Activated T-cell treated with anti-CD3 and anti-CD28 coated beads, Interleukin-2, amount 50 U/mL, for 48 hours (primary cell): ENCODE data around the gene NLRP9.

Experiments used
- DNase-seq, 2 experiments: peaks; one replicate each; pipeline ENCODE4 v3.0.0-alpha.2; 2020

Gene NLRP9

GRCh38 chr19:55672418-55672817 lies 65.8 kb downstream of the NLRP9 start:
- no peak for DNase-seq

DNA sequence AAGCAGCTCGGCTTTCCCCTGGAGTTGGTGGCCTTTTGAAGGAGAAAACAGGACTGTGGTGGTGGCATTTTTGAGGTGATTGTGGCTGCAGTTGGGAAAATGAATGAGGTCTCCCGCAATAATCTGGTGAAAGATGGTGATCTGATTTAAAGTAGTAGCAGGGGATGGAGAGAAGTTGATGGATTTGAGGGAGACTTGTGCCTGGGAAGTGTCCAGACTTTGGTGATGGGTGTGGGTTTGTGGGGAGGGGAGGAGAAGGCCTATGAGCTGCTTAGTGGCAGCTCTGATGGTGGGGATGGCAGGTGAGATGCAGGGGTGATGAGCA lies 67.2 kb downstream of the NLRP9 start:
- no peak for DNase-seq

DNA sequence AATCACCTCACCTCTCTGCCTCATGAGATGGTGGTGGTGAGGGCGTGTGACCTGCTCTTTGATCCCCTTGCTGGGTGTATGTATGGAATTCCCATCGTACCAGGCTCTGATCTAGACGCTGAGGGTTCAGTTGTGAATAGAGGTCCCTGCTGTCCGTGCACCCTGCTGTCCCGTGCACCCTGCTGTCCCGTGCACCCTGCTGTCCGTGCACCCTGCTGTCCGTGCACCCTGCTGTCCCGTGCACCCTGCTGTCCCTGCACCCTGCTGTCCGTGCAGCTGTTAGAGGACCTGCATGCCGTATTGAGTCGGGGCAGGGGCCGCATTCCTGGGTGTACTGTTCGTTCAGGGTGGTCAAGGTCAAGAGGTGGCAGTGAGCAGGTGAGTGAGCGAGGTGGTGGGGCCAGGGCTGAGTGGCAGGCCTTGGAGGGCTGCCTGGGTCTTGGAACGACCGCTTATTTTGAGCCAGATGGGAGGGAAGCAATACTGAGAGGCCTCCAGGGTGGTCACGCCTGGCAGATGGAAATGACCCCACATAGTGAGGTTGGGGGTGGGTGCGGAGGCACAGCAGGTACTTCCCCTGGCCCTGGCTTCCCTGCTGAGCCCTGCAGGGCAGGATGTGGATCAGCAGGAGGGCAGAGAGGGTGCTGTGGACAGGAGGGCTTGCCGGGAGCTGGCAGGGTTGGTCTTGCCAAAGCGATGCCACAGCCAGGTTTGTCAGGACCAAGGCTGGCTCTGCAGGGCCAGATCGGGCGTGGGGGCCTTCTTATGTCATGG lies 67.7 kb downstream of the NLRP9 start:
- DNase-seq = peak in 1 of 2 experiments; percentile 18

- DNase-seq = peak in 1 of 2 experiments; percentile 18
Observed at GRCh38 chr19:55669418-55670279, 68.6 kb downstream of the NLRP9 start.

DNA sequence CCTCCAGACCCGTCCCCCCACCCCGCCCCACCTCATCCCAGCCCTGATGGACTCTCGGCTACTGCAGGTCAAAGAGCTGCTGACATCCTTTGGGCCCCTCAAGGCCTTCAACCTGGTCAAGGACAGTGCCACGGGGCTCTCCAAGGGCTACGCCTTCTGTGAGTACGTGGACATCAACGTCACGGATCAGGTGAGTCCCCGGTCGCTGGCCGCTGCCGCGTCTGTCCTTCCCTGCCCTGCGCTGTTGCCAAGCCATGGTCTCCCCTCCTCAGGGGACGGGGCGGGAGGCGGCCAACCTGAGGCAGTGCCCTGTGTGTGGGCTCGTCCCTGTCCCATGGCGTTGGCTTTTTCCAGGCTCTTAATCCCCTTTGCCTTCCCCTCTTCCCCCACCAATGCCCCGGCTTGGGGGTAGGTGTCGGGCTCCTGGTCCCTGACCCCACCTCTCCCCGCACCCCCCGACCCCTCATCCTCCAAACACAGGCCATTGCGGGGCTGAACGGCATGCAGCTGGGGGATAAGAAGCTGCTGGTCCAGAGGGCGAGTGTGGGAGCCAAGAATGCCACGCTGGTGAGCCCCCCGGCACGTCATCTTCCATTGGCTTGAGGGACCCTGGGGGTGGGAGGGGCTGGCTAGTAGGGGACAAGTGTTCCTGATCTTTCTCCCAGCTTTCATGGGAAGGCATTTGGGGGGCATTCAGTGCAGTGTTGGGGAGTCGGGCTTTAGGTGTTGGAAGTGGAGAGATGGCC lies 69.4 kb downstream of the NLRP9 start:
- no peak for DNase-seq

- DNase-seq = peak in 1 of 2 experiments; percentile 21
Observed at GRCh38 chr19:55667958-55668357, 70.2 kb downstream of the NLRP9 start.

- peak in 1 of 2 experiments; percentile 16 for DNase-seq
Observed at GRCh38 chr19:55667511-55667910, 70.7 kb downstream of the NLRP9 start.

DNA sequence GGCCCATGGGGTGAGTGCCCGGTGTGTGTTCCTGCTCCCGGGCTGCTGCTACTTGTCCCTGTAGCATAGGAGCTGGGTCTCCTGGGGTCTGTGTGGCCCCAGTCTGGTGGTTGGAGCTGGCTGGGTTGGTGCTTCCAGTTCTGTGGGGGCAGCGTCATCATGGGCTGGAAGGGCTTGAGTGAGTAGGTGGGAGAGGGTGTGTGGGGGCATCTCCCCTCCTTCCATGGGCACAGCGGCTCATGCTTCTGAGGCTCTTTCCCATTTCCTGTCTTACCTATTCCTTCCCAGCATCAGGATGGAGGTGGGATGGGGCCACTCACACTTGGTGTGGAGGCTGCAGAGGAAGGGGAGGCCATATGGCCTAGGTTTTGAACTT lies 71.2 kb downstream of the NLRP9 start:
- DNase-seq = no peak

DNA sequence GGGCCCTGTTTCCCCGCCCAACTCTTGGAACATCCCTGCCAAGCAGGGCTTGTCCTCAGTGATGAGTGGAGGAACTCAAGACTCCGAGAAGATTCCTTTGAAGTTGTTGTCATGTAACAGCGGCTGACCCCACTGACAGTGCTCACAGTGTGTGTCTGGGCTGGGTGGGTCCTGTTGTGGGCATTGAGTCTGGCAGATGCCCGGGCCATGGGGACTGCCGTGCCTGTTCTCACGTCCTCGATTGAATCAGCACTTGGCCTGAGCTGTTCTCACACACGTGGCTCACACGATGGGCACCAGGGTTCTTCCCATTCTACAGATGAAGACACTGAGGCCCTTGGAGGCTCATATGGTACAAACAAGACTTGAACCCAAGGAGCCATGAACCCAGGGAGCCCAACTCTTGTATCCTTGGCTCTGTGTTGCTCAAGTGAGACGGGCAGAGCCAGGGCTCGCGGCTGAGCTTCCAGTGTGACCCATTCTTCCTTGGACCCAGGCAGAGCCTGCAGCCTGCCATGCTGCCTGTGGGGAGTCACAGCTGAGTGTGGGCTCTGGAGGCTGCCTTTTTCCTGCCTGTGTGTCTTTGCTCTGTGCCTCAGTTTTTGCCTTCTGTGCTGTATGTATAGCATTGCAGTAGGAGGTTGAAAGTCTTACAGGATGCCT lies 71.7 kb downstream of the NLRP9 start:
- DNase-seq = no peak

GRCh38 chr19:55663846-55664536 lies 74.2 kb downstream of the NLRP9 start:
- no peak for DNase-seq

DNA sequence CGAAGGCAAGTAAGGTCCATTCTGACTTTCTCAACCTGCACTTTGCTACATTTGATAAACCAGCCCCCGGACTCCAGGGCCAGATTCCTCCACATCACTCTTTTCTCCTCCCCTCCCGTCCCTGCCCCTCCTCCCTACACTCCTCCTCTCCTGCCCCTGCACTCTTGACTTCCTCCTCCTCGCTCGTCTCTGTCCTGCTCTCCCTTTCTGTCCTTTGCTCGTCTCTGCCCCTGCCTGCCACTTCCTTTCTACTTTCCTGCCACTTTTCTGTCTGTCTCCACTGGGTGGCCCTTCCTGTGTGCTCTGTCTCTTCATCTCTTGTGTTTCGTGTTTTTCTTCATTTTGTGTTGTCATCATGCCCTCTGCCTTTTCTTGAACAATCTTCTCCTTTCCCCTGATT lies 76.4 kb downstream of the NLRP9 start:
- no peak for DNase-seq

DNA sequence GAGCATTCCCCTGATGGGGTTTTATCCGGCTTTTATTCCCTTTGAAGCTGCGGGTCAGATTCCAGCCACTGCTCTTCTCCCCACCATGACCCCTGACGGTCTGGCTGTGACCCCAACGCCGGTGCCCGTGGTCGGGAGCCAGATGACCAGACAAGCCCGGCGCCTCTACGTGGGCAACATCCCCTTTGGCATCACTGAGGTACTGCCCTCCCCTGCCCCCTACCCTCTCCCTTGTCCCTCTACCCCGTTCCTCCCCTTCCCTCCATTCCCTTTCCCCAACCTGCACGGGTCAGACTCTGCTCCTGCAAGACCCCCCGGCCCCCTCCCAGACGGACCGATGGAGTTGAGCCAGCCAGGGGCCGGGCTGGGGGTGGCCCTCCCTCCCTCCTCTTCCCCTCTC lies 77.2 kb downstream of the NLRP9 start:
- DNase-seq = no peak

DNA sequence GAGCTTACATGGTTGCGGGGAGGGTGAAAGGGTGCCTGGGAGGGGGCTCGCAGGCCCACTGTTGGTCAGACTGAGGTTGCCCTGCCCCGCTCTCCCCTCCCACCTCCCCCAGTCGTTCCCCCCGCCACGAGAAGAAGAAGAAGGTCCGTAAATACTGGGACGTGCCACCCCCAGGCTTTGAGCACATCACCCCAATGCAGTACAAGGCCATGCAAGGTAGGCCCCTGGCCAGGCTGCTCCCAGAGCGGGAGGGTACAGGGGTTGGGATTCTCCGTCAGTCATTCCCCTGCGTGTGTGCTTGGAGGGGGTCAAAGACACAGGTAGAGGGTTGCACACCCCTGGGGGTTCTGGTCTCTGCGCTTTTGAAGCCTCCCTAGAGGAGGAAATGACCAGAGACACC lies 77.8 kb downstream of the NLRP9 start:
- no peak for DNase-seq

- no peak for DNase-seq
Observed at GRCh38 chr19:55659822-55660221, 78.4 kb downstream of the NLRP9 start.

GRCh38 chr19:55658846-55659459 lies 79.2 kb downstream of the NLRP9 start:
- DNase-seq = no peak
